HG03095 (cell line): ENCODE results near the gene ZP4.
A peak's percentile ranks its signal among the peaks of the same experiment; 100 is the strongest.
"Not testable (repeated sequence)": the region's sequence is repeated elsewhere in the genome, so short reads cannot be mapped to it uniquely, and the experiment has no call there.

Source experiments
- ATAC-seq: cut with Tn5 transposase; IDR thresholded peaks from one replicate; pipeline ENCODE4 v1.9.1; 2021; ENCODE audit warnings: moderate library complexity; ENCODE audit not compliant: unreplicated experiment

The ZP4 gene

GRCh38 chr1:237878406-237878805, 12.3 kb downstream of the ZP4 start:
- no peak for ATAC-seq

- no peak for ATAC-seq
Observed at GRCh38 chr1:237877631-237878030, 13.1 kb downstream of the ZP4 start.

- ATAC-seq, result no peak
Observed at GRCh38 chr1:237875291-237875690, 15.4 kb downstream of the ZP4 start.

GRCh38 chr1:237873487-237874211, 17.1 kb downstream of the ZP4 start:
- ATAC-seq, result no peak

GRCh38 chr1:237868817-237869600, 21.7 kb downstream of the ZP4 start:
- no peak for ATAC-seq

- ATAC-seq, result no peak
Observed at GRCh38 chr1:237867380-237867888, 23.3 kb downstream of the ZP4 start.

- ATAC-seq, result peak; percentile 72
Observed at GRCh38 chr1:237864338-237865244, 26.1 kb downstream of the ZP4 start.

- ATAC-seq, result no peak
Observed at GRCh38 chr1:237863234-237863633, 27.5 kb downstream of the ZP4 start.

GRCh38 chr1:237861944-237862343, 28.8 kb downstream of the ZP4 start:
- ATAC-seq, result no peak

GRCh38 chr1:237858992-237859391, 31.7 kb downstream of the ZP4 start:
- ATAC-seq, result no peak

- no peak for ATAC-seq
Observed at GRCh38 chr1:237857455-237857854, 33.3 kb downstream of the ZP4 start.

- no peak for ATAC-seq
Observed at GRCh38 chr1:237852342-237852741, 38.4 kb downstream of the ZP4 start.

GRCh38 chr1:237851210-237851845, 39.4 kb downstream of the ZP4 start:
- no peak for ATAC-seq

GRCh38 chr1:237843516-237843915, 47.2 kb downstream of the ZP4 start:
- ATAC-seq, result not testable (repeated sequence)

GRCh38 chr1:237841485-237841884, 49.2 kb downstream of the ZP4 start:
- no peak for ATAC-seq

- no peak for ATAC-seq
Observed at GRCh38 chr1:237838904-237839534, 51.7 kb downstream of the ZP4 start.

- no peak for ATAC-seq
Observed at GRCh38 chr1:237838320-237838719, 52.4 kb downstream of the ZP4 start.

- no peak for ATAC-seq
Observed at GRCh38 chr1:237834461-237834860, 56.3 kb downstream of the ZP4 start.

- ATAC-seq, result no peak
Observed at GRCh38 chr1:237834048-237834447, 56.7 kb downstream of the ZP4 start.

- ATAC-seq, result no peak
Observed at GRCh38 chr1:237832858-237833257, 57.9 kb downstream of the ZP4 start.
